Stimulated activated CD4-positive, alpha-beta T cell treated with anti-CD3 and anti-CD28 coated beads, Interleukin-15, amount 100 ng/mL, for 48 hours (primary cell): Measurements from ENCODE around the gene ANXA9.

Source experiments
- DNase-seq, 2 donors: peaks; one replicate each; pipeline ENCODE4 v3.0.0-alpha.2; 2020; ENCODE audit warnings: low read depth in 2 of 2

ANXA9 gene

DNA sequence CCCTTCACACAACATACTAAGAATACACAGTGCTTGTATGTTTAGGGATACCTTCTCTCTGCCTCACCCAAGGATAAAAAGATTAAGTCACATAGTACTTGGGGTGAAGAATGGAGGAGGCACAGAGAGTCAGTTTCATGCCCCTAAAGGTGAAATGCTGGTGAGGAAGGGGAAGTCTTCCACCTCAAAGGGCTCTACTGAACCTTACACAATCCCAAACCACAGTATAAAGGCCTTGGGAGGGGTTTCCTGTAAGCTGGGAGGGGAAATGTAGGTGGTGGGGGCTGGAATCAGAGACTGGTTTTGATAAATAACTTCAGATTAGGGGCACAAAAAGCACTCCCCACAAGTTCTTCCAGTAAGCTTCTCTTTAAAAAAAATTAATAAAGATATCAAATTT lies 21.1 kb downstream of the ANXA9 start:
- DNase-seq = no peak

- DNase-seq = no peak
These were observed 23.7 kb downstream of the ANXA9 start for GRCh38 chr1:151005729-151006319.

DNA sequence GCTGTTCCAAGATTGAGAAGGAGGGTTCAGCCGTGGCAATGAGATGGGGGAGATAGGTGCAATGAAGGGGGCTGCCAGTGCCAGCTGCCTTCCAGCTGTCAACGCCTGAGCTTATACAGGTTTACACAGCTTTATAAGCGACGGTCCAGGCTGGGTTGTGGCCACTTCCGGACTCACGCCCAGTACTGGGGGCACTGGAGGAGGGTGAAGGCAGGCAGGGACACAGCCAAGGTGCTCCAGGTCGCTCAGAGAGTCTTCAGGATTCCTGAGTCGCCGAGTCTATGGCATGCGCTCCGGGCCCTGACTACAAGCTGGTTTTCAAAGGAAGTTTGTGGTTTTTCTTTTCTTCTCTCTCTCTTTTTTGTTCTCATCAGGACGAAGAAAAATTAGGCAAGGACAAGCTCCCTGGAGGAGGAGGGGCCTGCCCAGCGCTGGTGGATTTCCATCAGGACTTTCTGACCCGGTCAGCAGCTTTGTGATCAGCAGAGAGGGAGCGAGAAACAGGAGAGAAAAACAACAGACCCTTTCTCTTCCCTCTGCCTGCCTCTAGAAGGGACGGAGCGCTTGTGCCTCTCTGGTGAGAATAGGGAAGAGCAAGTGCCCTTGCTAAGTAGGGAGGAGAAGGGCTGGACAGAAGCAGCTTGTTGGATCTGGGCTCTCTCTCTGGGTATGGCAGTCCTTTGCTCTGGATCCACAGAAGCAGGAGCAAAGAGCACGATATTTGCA lies 24.4 kb downstream of the ANXA9 start, which contains the start of gene MINDY1:
Gene MINDY1 (minus strand): TSS at position 576 of the 726 bp plus-strand sequence. CDS start 4,285 bp downstream, outside the sequence.
- DNase-seq = no peak

GRCh38 chr1:151007853-151008243 lies 25.8 kb downstream of the ANXA9 start:
- no peak for DNase-seq

GRCh38 chr1:151008244-151009205 lies 26.4 kb downstream of the ANXA9 start, which contains the start of gene PRUNE1:
PRUNE1 (plus strand) TSS chr1:151008449; CDS start chr1:151008633, 184 bp downstream.
- DNase-seq = peak; percentile 94 to 96

DNA sequence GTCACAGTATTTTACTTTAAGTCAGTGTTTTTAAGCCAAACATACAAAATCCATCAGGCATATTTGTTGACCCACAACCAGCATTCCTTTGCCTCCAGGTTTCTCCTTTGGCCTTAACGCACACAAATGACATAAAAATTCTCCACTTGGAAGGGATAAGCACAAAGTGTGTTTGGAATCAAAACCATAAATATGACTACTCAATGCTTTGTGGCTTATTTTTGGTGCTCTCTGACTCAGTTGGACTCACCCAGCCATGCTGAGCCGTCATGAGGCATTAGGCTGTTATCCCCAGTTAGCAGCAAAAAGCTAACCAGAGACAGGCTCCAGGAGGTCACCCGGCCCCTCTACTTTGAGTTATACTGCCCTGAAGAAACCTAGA lies 27.1 kb downstream of the ANXA9 start:
- no peak for DNase-seq

- DNase-seq = no peak
These were observed 27.7 kb downstream of the ANXA9 start for GRCh38 chr1:151009674-151010345.

DNA sequence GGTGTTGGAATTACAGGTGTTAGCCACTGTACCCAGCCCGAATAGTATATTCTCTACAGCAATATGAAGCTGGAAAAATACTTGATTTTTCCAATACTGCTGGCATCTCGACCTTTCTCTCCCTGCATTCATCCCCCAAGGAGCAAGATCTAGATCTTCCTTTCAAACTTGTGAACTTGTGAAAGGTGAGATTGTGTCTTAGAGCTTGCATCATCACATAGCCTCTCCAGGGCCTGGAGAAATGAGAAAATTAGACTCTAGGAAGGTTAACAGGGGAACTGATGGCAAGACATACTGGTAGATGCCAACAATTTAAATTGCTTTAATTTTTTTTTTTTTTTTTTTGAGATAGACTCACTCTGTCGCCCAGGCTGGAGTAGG lies 28.2 kb downstream of the ANXA9 start:
- DNase-seq = no peak

- DNase-seq = no peak
These were observed 29.2 kb downstream of the ANXA9 start for GRCh38 chr1:151011154-151011850.

DNA sequence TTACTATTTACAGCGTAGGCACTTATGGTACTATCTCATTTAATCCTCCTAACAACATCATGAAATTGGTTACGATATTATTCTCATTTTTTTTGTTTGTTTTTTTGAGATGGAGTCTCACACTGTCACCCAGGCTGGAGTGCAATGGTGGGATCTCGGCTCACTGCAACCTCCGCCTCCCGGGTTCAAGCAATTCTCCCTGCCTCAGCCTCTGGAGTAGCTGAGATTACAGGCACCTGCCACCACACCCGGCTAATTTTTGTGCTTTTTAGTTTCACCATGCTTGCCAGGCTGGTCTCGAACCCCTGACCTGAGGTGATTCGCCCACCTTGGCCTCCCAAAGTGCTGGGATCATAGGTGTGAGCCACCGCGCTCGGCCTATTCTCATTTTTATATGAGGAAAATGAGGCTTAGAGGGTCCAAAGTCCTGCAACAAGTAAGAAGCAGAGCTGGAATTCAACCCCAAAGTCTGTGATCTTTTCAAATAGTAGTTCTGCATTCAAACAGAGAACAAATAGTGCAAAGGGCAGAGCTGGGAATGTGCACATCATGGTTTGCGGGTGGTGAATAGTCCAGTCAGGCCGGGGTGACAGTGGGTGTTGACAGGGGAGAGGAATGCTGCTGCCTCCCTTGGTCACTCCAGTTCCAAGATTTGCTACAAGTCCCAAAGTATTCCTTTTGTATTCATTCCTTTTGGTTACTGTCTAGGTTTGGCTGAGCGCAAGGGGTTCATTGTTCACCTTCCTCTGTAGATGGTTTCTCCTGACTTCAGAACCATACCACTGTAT lies 30.8 kb downstream of the ANXA9 start:
- no peak for DNase-seq

GRCh38 chr1:151013518-151013917 lies 31.4 kb downstream of the ANXA9 start:
- no peak for DNase-seq

- DNase-seq = peak; percentile 64 to 80
These were observed 42.6 kb downstream of the ANXA9 start for GRCh38 chr1:151024540-151025146.

DNA sequence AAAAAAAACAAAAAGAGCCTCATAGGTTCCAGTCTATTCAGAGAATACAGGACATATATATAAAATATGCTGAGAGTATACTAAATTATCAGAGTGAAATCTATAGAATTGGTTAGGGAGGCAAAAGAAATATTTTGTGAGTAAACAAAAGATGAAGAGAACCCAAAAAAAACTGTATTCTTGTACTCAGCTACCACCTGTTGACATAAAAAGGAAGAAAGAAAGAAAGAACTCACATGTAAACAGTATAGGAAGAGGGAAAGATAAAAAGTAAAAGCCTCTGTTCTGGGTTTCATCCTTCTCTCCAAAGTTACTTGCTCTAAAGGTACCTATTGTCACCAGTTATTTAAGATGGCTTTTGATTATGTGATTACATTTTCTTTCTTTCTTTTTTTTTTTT lies 44.4 kb downstream of the ANXA9 start:
- DNase-seq = no peak

- no peak for DNase-seq
These were observed 50.1 kb downstream of the ANXA9 start for GRCh38 chr1:151032164-151032563.

GRCh38 chr1:151035167-151035566 lies 53.1 kb downstream of the ANXA9 start:
- no peak for DNase-seq

DNA sequence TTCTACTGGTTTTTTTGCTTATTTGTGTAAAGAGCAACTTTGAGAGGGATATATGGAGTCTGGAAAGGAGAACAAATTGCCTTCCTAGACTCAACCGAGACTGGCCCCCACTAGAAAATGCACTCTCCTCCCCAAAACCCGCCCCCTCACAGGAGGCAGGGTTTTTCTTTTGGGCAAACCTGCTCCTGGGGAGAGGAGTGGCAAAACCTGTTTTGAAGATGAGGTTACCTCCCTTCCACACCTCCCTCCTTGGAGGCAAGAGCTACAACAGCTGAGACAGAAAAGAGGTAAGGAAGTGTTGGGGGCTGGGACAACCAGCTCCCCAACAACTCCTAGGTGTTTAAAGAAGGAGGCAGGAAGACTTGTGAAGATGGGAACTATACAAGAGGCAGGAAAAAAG lies 54.3 kb downstream of the ANXA9 start, which contains the start of gene BNIPL:
Gene BNIPL (plus strand): TSS at position 231 of the 400 bp plus-strand sequence. CDS start 140 bp downstream, at position 371.
- DNase-seq = no peak

DNA sequence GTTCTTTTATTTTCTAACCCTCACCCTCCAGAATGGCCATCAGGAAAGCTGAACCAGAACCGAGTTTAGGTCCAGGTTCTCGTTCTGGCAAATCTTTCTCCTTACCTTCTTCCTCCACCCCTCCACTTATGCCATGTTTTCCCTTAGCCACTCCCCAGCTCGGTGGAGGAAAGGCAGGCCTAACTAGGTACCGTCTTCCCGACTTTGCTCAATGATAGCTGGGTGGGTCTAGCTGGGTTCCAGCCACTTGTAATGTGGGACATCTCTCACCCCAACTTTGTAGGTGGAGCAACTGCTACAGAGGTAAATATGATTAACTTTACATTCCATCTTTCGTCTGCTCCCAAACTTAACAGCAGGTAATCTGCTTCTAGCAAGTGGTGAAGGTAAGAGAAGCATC lies 54.9 kb downstream of the ANXA9 start:
- DNase-seq = no peak

DNA sequence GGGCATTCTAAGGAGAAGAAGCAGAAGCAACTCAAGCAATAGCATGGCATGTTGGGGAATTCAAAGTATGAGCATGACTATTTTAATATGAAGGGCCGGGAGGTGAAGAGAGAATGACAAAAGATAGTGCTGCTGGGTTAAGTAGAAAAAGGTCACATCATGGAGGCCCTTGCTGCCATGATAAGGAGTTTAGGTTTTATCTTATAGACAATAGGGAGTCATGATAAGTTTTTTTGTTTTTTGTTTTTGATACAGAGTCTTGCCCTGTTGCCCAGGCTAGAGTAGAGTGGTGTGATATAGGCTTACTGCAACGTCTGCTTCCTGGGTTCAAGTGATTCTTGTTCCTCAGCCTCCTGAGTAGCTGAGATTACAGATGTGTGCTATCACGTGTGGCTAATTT lies 57.4 kb downstream of the ANXA9 start:
- DNase-seq = no peak

DNA sequence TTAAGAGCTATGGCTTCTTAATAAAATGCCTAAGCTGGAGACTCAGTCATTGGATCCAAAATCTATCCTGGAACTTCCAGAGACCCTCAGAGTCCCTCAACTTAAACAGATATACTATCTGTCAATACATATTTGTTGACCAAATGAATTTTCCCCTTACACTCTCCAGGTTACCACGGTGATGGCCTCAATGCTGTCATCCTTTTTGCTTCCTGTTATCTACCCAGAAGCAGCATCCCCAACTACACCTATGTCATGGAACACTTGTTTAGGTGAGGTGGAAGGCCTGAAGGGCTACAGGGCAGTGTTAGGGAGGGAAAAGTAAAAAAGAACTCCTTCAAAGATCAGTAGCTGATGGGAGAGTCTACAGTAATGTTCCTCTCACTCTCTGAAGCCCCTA lies 61.1 kb downstream of the ANXA9 start:
- no peak for DNase-seq
